GM18873 (cell line): Measurements from ENCODE around the gene FAM53B.

Experiments
- ATAC-seq: cut with Tn5 transposase; IDR thresholded peaks from one replicate; pipeline ENCODE4 v1.9.1; 2021; ENCODE audit warnings: mild to moderate bottlenecking, moderate library complexity, moderate number of reproducible peaks; ENCODE audit not compliant: unreplicated experiment, low FRiP score

The FAM53B gene

GRCh38 chr10:124639206-124639605, 105.0 kb downstream of the FAM53B start:
- no peak for ATAC-seq

GRCh38 chr10:124637746-124638145, 106.4 kb downstream of the FAM53B start:
- ATAC-seq, result no peak

GRCh38 chr10:124637091-124637700, 107.0 kb downstream of the FAM53B start:
- no peak for ATAC-seq

DNA sequence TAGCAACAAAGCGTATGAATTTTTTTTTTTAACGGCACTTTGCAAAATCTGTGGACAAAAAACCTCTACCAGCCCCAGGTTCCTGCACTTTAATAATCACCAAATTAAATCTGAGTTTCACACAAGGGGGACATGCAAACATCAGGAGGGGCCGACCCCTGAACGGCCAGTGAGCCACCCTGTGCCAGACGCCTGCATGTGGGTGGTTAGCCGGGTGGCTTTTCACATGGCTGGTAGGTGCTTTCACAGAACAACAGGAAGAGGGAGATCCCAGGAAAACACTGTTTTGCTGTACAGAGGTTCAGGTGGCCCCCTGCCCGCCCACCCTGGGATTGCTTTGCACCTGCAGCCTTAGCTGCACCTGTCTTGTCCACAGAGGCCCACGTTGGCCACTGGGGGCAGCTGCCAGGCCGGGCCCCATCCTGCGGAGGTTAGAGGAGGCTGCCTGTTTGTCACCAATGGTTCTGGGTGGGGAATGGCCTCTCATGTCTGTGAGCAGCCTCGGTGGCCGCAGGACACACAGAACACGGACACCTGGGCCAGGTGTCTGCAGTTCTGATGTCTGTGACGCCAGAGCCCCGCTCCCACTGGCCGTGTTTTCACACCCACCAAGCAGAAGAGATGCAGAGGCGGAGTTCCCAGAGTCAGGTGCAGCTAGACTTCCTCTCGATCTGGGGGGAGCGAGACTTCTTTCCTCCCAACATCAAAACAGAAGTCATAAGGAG, 107.7 kb downstream of the FAM53B start:
- ATAC-seq, result no peak

GRCh38 chr10:124632566-124632965, 111.6 kb downstream of the FAM53B start:
- no peak for ATAC-seq

GRCh38 chr10:124632064-124632531, 112.1 kb downstream of the FAM53B start:
- ATAC-seq, result no peak

- ATAC-seq, result no peak
Observed at GRCh38 chr10:124630551-124630950, 113.6 kb downstream of the FAM53B start.

DNA sequence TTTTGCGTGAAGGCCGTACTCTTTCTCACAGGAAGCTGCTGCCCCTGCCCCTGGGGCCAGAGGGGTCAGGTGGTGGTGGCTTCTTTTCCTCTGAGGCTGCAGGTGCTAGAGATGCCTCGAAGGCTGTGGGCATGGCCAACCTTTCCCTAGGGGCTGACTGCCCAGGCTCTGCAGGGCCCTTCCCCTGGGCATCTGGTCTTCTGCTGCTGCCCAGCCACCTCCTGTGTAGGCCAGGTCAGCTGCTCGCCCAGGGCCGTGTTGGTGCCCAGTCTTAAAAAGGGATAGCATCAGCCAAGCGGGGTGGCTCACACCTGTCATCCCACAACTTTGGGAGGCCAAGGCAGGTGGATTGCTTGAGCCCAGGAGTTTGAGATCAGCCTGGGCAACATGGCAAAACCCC, 114.3 kb downstream of the FAM53B start:
- ATAC-seq, result no peak

GRCh38 chr10:124629415-124629814, 114.8 kb downstream of the FAM53B start:
- no peak for ATAC-seq

- ATAC-seq, result no peak
Observed at GRCh38 chr10:124628676-124629021, 115.5 kb downstream of the FAM53B start.

DNA sequence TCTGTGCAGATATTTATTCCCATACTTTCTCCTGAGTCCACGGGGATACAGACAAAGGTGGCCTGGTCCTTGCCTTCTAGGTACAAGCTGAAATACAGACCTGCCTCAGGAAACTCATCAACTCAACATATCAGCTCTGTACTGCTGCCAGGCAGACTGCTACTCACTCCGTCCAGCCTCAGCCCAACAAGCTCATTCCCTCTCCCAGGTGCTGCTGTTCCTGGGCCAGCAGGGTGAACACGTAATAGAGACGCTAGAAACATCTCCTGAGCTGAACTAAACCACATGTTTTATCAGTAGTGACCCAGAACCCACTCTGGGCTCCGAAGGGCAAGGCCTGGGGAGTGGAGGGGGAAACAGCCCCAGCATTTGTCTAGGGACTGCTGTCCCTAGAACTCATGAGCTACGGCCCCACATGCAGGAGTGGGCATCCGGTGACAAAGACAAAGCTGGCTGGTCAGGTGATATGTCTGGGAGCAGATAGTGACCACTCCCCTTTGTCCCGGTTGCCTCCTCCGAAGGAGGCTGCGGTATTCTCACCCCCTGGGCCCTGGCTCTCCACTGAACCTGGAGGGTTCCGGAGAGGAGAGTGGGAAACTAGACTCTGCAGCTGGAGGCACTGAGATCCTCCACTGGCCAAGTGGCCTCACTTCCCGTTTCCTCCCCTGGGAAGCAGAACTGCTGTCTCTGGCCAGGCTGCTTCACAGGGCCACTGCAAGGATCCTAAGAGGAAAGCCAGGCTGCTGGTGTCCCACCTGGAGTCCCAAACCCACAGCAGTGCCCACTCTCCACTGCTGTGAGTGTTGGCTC, 116.1 kb downstream of the FAM53B start:
- ATAC-seq, result no peak

DNA sequence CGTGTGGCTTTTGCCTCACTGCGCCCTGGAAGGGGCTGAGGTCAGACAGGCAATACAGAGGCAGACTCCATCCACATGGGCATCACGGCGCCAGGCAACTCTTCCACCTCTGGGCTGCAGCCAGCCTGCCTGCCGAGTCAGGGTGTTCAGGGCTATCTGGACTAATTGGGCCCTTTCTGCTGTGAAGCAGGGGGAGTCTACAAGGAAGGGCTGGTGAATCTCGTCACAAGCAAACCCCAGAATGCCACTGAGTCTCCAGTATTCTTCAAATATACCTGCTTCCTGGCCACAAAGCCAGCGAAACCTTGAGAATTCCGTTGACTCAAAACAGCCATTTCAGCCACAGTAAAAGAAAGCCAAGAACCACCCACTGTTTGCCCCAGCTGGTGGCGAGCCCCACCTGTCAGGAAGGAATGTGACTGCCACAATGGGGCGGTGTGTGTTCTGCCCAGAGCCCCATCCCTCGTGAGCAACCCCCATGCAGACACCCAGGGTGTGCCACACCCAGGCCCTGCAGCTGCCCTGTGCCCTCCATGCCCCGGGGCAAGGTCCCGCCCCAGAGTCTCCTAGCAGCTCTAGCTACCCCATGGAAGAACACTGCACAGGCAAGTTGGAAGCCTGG, 117.3 kb downstream of the FAM53B start:
- ATAC-seq, result peak; percentile 78

- no peak for ATAC-seq
Observed at GRCh38 chr10:124625831-124626238, 118.3 kb downstream of the FAM53B start.

DNA sequence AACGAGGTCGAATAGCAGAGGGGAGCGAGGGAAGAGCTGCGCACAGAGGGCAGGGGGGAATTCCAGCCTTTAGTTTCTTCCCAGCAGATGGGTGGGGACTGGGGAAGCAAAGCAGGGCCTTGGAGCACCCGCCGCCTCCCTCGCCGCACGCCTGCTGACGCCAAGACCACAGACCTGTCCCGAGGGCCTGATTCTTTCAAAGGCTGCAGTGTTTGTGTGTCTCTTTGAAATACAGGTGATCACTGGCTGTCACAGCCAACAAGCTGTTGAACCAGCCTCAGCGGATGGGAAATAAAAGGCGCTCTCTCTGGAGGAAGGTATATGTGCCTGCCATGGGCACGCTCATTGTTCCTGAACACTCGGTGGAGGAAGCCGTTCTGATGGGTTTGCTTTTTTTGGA, 119.3 kb downstream of the FAM53B start:
- ATAC-seq, result no peak

- ATAC-seq, result no peak
Observed at GRCh38 chr10:124624466-124624865, 119.7 kb downstream of the FAM53B start.

DNA sequence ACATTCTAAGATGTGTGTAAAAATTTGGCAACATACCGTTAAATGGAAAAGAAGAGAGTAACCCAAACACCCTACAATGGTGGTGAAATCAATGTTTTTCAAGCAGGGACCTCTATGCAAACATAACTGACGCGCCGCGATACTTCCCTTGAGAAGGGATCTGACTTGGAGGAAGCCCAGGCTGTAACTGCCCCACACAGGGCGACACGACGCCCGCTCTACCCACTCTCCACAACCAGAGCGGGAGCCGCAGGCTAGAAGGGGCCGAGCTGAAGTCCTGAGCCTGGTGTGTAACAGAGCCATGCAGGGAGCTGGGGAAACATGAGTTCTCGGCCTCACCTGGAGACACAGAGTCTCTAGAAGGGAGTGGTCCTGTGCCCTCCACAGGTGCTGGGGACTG, 120.2 kb downstream of the FAM53B start:
- ATAC-seq, result no peak

GRCh38 chr10:124622866-124623536, 121.2 kb downstream of the FAM53B start:
- no peak for ATAC-seq

DNA sequence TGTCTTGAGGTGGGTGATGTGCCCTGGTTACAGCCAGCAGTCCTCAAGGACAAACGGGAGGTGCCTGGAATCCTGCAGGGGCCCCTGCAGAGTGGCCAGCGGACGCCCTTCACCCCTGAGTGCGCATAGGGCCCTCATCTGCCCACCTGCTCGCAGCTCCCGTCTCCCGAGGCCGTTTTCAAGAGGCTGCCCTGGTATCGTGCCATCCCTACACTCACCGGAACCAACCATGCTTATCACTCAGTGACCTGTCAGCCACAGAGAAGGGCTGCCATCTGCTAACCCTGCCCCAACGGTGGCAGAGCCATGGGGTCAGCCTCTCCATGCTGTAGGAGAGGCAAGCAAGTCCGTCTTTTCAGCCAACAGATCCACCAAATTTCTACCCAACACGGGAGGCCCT, 122.0 kb downstream of the FAM53B start:
- ATAC-seq, result no peak

DNA sequence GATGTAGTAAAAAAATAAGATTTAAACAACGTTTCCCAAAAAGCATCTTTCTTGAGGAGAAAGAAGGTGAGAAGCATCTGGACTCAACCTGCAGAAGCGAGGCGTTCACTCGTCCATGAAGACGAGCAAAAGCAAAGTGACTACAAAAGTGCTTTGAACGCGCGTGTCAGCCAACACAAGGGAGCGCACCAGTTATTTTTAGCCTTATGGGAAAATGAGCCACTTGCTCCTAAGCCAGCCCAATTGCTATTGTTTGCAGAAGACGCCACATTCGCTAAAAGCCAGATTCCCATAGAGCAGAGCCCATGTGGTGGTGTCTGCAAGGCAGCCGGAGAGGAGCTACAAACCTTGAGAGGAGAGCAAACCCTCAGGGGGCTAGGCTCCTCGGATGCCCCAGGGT, 122.5 kb downstream of the FAM53B start:
- ATAC-seq, result no peak

DNA sequence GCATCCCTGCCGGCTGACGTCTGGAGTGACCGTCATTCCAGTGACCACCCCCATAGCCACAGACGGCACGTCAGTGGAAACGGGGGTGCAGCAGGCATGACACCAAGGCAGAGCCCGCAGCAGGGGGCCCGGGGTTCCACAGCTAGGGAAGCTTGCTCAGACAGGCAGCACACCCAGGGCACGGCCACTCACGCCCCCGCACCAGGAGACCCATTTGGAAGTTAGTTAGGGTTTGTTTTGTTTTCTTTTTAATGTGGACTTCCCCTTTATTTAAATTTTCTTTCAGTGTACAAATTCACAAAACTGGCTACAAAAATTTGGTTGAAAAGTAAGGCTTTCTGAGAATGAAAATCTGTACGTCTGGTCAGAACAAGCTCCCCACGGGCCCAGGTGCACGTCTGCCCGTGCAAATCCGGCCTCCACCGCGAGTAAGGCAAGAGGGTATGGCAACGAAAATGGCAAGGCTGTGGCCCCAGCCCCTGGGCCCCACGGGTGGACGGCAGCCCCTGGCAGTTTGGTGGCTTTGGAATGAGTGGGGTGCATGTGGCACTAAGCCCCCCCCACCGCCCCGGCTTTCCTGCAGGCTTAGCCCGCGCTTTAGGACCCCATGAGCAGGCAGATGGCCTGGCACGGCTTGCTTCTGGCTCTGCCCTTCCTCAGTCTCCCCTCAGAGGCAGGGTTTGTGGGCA, 124.2 kb downstream of the FAM53B start:
- peak; percentile 43 for ATAC-seq
